Upper lobe of left lung (tissue), 4 donors: Measurements from ENCODE around the gene ACTR3C.
A peak's percentile ranks its signal among the peaks of the same experiment; 100 is the strongest.
"Not testable (repeated sequence)": the region's sequence is repeated elsewhere in the genome, so short reads cannot be mapped to it uniquely, and the experiment has no call there.

Experiments used
- CTCF ChIP-seq, 6 experiments: fragments of 450-650 bp in 4 of 6; fragments of 200-600 bp in 2 of 6; sonication (generic) in 2 of 6; IDR thresholded peaks; one replicate each; pipeline ENCODE4 v1.5.1; 2016 to 2019; ENCODE audit warnings: antibody characterized with exemption in 6 of 6
- POLR2AphosphoS5 ChIP-seq, 2 donors: sonication (generic); formaldehyde crosslinking; IDR thresholded peaks; one replicate each; pipeline ENCODE4 v1.5.1; 2017; ENCODE audit warnings: antibody characterized with exemption in 2 of 2

GRCh38 chr7:150276132-150276695 lies 47.1 kb downstream of the ACTR3C start:
- peak; percentile 55 to 76 (median 66) for TF ChIP-seq CTCF (IDR thresholded peaks at IDR 0.05)
- not testable (repeated sequence) for TF ChIP-seq POLR2AphosphoS5 (IDR thresholded peaks at IDR 0.05)
